GM12864 (cell line): ENCODE results near the gene EPS8L2.
A peak's percentile ranks its signal among the peaks of the same experiment; 100 is the strongest.
"Not testable (repeated sequence)": the region's sequence is repeated elsewhere in the genome, so short reads cannot be mapped to it uniquely, and the experiment has no call there.

Source experiments
- DNase-seq: peaks from one replicate; pipeline ENCODE4 v3.0.0-alpha.2; 2011; ENCODE audit warnings: low read depth
- H3K4me3 ChIP-seq: 2 replicates; pipeline ENCODE4 v1.5.1; 2011; ENCODE audit warnings: mild to moderate bottlenecking, low read depth, low read length, control low read depth
- TF ChIP-seq, protein P1 (sequence below): IDR thresholded peaks from 2 replicates; pipeline ENCODE4 v1.5.1; 2011; ENCODE audit warnings: low read depth, mild to moderate bottlenecking, moderate library complexity, low read length, control low read depth, inconsistent platforms; ENCODE audit errors: missing control alignments

The EPS8L2 gene

DNA sequence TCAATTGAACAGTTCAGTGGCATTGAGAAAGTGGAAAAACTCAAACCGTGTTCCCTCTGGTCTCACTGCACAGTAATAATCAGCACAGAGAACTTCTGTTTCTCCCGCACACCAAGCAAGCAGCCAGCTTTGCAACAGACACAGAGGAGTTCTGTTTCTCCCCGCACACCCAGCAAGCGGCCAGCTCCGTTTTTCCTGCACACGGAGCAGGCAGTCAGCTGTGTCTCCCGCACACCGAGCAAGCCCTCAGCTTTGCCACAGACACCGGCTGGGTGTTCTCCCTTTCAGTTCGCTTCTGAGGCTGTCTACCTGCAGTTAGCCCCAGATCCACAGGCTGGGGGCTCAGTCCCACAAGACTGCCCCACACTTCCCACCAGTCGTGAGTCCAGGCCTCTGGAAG, 31.3 kb downstream of the EPS8L2 start:
- H3K4me3 ChIP-seq, result no peak overlapping the region
- no peak for DNase-seq
- TF ChIP-seq, protein P1, sequence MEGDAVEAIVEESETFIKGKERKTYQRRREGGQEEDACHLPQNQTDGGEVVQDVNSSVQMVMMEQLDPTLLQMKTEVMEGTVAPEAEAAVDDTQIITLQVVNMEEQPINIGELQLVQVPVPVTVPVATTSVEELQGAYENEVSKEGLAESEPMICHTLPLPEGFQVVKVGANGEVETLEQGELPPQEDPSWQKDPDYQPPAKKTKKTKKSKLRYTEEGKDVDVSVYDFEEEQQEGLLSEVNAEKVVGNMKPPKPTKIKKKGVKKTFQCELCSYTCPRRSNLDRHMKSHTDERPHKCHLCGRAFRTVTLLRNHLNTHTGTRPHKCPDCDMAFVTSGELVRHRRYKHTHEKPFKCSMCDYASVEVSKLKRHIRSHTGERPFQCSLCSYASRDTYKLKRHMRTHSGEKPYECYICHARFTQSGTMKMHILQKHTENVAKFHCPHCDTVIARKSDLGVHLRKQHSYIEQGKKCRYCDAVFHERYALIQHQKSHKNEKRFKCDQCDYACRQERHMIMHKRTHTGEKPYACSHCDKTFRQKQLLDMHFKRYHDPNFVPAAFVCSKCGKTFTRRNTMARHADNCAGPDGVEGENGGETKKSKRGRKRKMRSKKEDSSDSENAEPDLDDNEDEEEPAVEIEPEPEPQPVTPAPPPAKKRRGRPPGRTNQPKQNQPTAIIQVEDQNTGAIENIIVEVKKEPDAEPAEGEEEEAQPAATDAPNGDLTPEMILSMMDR, result no peak

DNA sequence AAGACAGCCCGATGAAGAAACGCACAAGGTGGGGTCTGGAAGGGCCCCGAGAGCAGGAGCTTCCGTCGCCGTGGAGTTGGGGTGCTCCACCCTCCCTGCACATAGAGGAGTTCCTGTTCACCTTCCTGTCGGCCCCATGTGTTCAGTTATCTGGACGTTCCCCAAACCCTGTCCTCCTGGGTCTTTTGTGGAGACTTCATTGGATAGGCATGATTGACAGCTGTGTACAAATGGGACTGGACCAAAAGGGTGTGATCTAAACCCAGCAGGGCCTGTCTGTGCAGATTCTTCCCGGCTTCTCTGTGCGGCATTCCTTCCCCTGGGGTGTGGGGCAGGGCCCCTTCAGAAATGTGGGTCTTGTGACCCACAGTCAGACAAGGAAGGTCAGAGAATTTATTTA, 31.9 kb downstream of the EPS8L2 start:
- not testable (repeated sequence) for H3K4me3 ChIP-seq, DNase-seq

DNA sequence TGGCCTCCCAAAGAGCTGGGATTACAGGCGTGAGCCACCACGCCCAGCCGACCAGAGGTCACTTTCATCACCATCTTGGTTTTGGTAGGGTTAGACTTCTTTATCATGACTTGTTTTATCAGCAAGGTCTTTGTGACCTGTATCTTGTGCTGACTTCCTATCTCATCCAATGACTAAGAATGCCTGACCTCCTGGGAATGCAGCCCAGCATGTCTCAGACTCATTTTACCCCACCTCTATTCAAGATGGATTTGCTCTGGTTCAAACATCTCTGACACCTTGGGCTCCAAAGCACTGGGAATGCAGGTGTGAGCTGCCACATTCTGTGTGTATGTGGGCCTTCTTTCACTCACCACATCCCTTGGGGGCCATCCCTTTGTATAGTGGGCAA, 36.1 kb downstream of the EPS8L2 start:
- DNase-seq, result no peak
- TF ChIP-seq, protein P1, result no peak
- no peak overlapping the region for H3K4me3 ChIP-seq

DNA sequence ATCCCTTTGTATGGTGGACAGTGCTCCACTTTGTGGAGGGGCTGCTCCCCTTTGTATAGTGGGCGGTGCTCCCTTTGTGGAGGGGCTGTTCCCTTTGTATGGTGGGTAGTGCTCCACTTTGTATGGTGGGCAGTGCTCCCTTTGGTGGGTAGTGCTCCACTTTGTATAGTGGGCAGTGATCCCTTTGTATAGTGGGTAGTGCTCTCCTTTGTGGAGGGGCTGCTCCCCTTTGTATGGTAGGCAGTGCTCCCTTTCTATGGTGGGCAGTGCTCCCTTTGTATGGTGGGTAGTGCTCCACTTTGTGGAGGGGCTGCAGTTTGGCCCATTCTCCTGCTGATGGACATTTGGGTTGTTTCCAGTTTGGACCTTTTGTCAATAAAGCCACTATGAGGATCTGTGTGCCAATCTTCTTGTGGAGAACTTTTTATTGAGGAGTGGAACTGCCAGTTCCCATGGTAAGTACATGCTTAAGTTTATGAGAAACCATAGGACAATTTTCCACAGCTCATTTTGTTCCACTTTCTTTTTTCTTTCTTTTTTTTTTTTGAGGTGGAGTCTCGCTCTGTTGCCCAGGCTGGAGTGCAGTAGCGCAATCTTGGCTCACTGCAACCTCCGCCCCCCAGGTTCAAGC, 36.7 kb downstream of the EPS8L2 start:
- H3K4me3 ChIP-seq, result no peak overlapping the region
- DNase-seq, result no peak
- TF ChIP-seq, protein P1, result no peak

DNA sequence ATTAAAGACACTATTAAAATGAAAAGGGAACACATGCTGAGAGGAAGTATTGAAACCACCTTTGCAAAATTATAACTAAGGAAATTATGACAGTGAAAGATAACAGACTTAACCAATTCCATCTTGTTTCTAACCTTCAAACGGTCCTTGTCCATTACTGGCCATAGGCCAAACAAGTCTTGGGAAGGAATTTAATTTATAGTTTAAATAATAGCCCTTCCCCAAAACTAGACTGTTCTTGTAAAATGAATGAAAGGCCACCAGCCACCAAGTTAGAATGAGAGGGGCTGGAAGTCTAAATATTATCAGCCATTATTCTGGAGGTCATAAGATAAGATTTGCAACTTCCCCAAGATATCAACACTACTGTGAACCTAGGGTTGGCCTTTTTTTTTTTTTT, 39.4 kb downstream of the EPS8L2 start:
- TF ChIP-seq, protein P1, result no peak
- no peak overlapping the region for H3K4me3 ChIP-seq
- DNase-seq, result no peak

DNA sequence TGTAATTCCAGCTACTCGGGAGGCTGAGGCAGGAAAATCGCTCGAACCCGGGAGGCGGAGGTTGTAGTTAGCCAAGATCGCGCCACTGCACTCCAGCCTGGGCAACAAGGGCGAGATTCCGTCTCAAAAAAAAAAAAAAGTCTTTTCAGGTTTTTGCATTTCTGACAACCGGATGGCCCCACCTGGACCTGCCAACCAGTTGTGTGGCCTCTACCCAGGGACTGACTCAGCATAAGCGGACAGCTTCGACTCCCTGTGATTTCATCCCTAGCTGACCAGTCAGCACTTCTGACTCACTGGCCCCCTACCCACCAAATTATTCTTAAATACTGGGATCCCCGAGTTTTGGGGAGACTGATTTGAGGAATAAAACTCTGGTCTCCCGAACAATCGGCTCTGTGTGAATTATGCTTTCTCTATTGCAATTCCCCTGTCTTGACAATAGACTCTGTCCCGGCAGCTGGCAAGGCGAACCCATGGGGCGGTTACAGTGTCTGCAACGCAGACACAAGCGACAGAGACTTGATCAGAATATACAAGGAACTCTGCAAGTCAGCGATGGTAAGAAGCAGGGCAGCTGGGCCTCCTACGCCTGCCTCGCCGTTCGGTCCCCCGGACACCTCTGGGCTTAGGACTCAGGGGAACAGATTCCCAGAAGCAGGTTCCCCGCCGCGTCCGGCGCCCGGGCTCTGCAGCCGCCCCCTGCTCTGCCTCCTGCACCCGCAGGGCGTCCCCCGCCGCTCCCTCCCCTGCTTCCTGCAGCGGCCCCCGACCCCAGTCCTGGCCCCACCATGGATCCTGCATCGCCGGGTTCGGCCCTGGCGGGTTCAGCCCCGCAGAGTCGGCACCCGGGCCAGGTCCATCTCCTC, 40.5 kb downstream of the EPS8L2 start:
- peak overlapping the region; percentile 89 for H3K4me3 ChIP-seq
- no peak for DNase-seq
- TF ChIP-seq, protein P1, result no peak

DNA sequence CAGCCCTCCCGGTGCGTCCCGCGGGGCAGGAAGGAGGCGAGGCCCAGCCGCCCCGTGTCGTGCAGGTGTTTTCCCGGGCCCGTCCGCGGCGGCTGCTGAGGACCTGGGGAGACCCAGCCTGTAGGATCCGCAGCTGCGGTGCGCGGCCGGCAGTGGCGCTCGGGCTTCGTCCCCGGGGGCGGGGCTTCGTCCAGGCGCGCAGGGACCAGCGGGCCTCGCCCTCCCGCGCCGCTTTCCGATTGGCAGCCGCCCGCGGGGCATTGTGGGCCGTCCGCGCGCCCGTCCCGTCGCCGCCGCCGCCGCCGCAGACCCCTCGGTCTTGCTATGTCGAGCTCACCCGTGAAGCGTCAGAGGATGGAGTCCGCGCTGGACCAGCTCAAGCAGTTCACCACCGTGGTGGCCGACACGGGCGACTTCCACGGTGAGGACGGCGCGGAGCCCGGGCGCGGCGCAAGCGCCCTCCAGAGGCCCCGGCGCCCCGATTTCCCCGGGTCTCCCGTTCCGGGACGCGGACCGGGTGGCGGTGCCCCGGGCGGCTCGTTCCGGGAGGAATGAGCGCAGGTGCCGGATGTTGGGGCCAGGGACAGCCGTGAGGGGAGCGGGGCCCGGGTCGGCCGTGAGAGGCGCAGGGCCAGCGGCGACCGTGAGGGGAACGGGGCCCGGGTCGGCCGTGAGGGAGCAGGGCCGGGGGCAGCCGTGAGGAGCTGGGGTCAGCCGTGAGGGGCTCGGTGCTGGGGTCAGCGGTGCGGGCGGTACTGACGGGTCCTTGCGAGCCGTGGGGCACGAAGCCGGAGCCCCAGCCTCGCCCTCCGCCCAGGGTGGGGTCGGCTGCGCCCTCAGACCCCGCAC, 41.4 kb downstream of the EPS8L2 start, which contains the start of gene TALDO1:
Gene TALDO1, plus strand, starts transcription at position 307 of the 849 bp plus-strand sequence. Its CDS starts 18 bp downstream, at position 325.
- no peak for DNase-seq
- TF ChIP-seq, protein P1, result peak; percentile 21
- peak within 1 kb of the TSS; percentile 89 for H3K4me3 ChIP-seq
